ENCODE measurements around the gene JAGN1.

DNA sequence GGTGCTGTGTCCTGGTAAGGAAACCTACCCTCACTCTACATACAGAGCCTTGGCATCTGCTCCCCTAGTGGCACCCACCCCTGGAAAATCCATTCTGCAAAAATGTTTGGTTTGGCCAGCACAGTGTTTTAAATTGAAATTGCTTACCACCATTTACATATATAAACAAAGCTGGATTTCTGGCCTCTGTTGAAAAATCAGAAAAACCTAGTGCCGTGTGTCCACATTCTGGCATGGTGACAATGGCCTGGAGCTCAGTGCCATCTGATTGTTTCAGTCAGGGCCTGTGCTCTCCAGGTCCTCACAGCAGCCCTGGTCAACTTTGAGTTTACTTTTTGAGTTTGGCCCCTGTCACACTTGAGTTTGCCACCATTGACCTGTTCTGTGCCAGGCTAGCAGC, 23.6 kb downstream of the JAGN1 start:
- TF ChIP-seq, protein P1, sequence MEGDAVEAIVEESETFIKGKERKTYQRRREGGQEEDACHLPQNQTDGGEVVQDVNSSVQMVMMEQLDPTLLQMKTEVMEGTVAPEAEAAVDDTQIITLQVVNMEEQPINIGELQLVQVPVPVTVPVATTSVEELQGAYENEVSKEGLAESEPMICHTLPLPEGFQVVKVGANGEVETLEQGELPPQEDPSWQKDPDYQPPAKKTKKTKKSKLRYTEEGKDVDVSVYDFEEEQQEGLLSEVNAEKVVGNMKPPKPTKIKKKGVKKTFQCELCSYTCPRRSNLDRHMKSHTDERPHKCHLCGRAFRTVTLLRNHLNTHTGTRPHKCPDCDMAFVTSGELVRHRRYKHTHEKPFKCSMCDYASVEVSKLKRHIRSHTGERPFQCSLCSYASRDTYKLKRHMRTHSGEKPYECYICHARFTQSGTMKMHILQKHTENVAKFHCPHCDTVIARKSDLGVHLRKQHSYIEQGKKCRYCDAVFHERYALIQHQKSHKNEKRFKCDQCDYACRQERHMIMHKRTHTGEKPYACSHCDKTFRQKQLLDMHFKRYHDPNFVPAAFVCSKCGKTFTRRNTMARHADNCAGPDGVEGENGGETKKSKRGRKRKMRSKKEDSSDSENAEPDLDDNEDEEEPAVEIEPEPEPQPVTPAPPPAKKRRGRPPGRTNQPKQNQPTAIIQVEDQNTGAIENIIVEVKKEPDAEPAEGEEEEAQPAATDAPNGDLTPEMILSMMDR (IDR thresholded peaks at IDR 0.05): no peak
- TF ChIP-seq POLR2AphosphoS5 (IDR thresholded peaks at IDR 0.05): no peak

All from suprapubic skin (tissue), 3 donors.